HG03025 (cell line): Measurements from ENCODE around the gene CBLN3.

Experiments used
- ATAC-seq: cut with Tn5 transposase; IDR thresholded peaks from one replicate; pipeline ENCODE4 v1.9.1; 2021; ENCODE audit warnings: mild to moderate bottlenecking, moderate library complexity; ENCODE audit not compliant: unreplicated experiment, low FRiP score

Gene CBLN3

GRCh38 chr14:24407608-24408325 lies 21.7 kb downstream of the CBLN3 start:
- ATAC-seq: no peak

- no peak for ATAC-seq
These were observed 23.1 kb downstream of the CBLN3 start for GRCh38 chr14:24406416-24406815.

- no peak for ATAC-seq
These were observed 24.7 kb downstream of the CBLN3 start for GRCh38 chr14:24404814-24405213.

- no peak for ATAC-seq
These were observed 26.0 kb downstream of the CBLN3 start for GRCh38 chr14:24403294-24403998.

- ATAC-seq: no peak
These were observed 27.4 kb downstream of the CBLN3 start for GRCh38 chr14:24401810-24402702.

- no peak for ATAC-seq
These were observed 29.3 kb downstream of the CBLN3 start for GRCh38 chr14:24399999-24400718.

GRCh38 chr14:24399447-24399822 lies 30.0 kb downstream of the CBLN3 start:
- no peak for ATAC-seq

GRCh38 chr14:24398653-24399446 lies 30.6 kb downstream of the CBLN3 start, which contains the start of gene NYNRIN:
Gene NYNRIN (plus strand): TSS chr14:24399003. CDS start chr14:24399247, 244 bp downstream.
- ATAC-seq: no peak

GRCh38 chr14:24398293-24398652 lies 31.2 kb downstream of the CBLN3 start:
- ATAC-seq: no peak

- ATAC-seq: no peak
These were observed 31.7 kb downstream of the CBLN3 start for GRCh38 chr14:24397639-24398292.

GRCh38 chr14:24395609-24396582 lies 33.6 kb downstream of the CBLN3 start:
- ATAC-seq: no peak

GRCh38 chr14:24394275-24394674 lies 35.2 kb downstream of the CBLN3 start:
- no peak for ATAC-seq

- no peak for ATAC-seq
These were observed 37.0 kb downstream of the CBLN3 start for GRCh38 chr14:24392325-24393091.

- ATAC-seq: no peak
These were observed 38.6 kb downstream of the CBLN3 start for GRCh38 chr14:24390701-24391468.

- no peak for ATAC-seq
These were observed 40.1 kb downstream of the CBLN3 start for GRCh38 chr14:24389226-24389848.
